GM18907 (cell line): ENCODE data around the gene CLNS1A.
"Not testable (repeated sequence)": the region's sequence is repeated elsewhere in the genome, so short reads cannot be mapped to it uniquely, and the experiment has no call there.

Experiments used
- ATAC-seq: cut with Tn5 transposase; IDR thresholded peaks from one replicate; pipeline ENCODE4 v1.9.1; 2021; ENCODE audit warnings: mild to moderate bottlenecking, moderate library complexity; ENCODE audit not compliant: unreplicated experiment

CLNS1A gene

GRCh38 chr11:77619576-77620198, 17.9 kb downstream of the CLNS1A start:
- ATAC-seq, result no peak

- ATAC-seq, result no peak
Measured at GRCh38 chr11:77617892-77618291, 19.7 kb downstream of the CLNS1A start.

DNA sequence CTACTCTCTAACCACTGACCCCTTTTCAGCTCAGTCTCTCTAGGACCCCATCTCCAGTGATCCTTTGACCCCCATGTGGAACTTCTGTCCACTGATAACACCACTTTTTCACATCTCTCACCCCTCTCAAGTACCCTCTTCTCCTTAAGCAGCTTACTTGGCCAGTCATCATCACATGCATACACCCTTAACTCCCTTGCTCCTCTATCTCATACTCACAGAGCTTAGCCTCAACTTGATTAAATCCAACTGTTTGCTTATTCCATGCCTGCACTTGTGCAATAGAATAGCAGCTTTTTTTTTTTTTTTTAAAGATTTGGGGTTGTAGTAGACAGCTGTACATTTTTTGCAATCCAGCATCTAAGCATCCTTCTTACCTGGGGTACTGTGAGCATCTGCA, 25.7 kb downstream of the CLNS1A start:
- no peak for ATAC-seq

GRCh38 chr11:77609234-77609633, 28.4 kb downstream of the CLNS1A start:
- no peak for ATAC-seq

GRCh38 chr11:77604281-77604680, 33.3 kb downstream of the CLNS1A start:
- ATAC-seq, result no peak

DNA sequence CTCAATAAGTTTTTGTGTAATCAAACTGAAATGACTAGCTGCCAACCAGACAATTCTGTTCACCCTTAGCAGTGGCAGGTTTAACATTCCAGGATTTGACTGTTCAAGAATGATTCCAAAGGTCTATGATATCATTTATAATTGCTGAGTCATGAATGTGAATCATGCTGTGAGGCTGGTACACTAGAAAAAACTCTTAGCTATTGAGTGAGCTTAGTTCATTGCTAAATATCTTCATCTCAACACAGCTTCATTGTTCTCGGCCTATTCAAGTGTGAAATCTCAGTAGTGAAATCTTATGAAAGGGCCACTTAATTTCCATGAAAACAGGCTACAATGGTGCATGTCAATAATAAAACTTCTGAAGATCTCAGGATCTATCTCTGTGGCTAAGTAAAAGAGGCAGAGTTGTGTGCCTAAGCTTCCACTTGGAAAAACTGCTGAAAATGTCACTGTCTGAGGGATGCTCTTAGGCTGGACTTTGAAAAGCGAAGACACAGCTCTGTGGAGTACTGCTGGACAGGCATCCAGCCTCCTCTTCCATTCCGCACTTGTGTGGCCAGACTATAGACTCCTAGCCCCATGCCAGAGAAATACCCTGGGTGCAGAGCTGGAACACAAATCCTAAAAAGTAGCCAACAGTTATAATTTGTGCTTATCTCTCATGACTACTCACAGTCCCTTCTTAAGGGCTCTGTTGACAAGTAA, 35.1 kb downstream of the CLNS1A start:
- ATAC-seq, result no peak

DNA sequence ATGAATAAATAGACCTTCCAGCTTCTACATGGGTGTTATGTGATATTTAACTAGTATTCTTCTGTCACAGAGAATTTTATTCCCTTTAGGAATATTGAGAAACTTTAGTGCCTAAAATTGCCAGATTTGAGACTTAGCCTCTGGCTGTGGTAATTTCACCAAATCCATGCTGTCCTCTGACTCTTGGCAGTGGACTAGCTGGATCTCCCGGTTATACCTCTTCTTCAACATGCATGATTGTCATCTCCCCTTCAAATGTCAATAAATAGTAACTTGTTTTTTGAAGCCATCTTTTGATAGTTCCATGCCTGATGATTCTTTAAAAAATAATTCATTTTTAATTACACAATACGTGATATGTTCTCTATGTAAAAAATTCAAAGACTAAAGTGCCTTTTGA, 39.4 kb downstream of the CLNS1A start:
- ATAC-seq, result no peak

DNA sequence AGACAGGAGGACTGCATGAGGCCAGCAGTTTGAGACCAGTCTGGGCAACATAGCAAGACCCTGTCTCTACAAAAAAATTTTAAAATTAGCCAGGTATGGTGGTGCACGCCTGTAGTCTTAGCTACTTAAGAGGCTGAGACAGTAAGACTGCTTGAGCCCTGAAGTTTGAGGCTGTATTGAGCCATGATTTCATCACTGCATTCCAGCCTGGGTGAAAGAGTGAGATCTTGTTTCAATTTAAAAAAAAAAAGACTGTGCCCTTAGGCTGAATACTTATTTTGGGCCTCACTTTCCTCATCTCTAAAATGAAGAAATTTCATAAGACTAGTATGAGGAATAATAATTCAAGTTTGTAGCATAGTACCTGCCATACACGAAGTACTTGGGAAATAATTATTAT, 41.0 kb downstream of the CLNS1A start:
- no peak for ATAC-seq

DNA sequence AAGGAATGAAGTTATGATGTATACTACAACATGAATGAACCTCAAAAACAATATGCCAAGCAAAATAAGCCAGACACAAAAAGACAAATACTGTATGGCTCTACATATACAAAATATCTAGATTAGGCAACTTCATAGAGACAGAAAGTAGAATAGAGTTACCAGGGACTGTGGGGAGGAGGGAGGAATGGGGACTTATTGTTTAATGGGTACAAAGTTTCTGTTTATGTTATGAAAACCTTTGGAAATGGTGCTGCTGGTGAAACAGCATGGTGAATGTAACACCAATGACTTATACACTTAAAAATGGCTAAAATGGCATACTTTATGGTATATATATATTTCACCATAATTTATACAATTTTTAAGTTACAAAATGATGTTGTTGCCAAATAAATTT, 43.7 kb downstream of the CLNS1A start:
- ATAC-seq, result no peak

DNA sequence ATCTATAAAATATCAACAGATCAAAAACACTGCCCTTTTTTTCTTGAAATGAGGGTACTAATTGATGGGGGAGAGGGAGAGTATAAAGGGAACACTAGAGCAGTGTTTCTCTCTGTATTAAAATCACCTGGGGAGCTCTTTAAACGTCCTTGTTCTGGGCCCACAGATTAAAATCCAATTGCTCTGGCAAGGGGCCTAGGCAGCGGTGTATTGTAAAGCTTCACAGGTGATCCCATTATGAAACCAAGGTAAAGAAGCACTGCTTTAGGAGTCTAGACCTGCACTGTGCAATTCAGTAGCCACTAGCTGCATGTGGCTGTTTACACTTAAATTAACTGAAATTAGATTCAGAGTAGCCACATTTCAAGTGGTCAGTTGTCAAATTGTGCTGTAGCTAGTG, 44.9 kb downstream of the CLNS1A start:
- no peak for ATAC-seq

DNA sequence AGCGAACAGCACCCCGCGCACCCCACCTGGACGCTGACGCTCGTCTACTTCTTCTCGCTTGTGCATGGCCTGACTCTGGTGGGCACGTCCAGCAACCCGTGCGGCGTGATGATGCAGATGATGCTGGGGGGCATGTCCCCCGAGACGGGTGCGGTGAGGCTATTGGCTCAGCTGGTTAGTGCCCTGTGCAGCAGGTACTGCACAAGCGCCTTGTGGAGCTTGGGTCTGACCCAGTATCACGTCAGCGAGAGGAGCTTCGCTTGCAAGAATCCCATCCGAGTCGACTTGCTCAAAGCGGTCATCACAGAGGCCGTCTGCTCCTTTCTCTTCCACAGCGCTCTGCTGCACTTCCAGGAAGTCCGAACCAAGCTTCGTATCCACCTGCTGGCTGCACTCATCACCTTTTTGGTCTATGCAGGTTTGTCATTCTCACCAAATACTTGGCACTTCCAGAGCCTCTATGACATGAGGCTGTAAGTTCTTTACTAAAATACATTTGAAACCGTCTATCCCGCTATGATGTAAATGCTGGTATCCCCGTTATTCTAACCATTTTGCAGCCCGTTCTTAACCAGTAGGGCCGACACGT, 47.3 kb downstream of the CLNS1A start:
- ATAC-seq, result peak; percentile 33

- ATAC-seq, result peak; percentile 89
Measured at GRCh38 chr11:77589521-77590193, 47.9 kb downstream of the CLNS1A start, which contains the start of gene AQP11. Gene AQP11 (plus strand): TSS chr11:77589953. CDS start chr11:77589993, 40 bp downstream.

- ATAC-seq, result peak; percentile 32
Measured at GRCh38 chr11:77589181-77589520, 48.4 kb downstream of the CLNS1A start.

DNA sequence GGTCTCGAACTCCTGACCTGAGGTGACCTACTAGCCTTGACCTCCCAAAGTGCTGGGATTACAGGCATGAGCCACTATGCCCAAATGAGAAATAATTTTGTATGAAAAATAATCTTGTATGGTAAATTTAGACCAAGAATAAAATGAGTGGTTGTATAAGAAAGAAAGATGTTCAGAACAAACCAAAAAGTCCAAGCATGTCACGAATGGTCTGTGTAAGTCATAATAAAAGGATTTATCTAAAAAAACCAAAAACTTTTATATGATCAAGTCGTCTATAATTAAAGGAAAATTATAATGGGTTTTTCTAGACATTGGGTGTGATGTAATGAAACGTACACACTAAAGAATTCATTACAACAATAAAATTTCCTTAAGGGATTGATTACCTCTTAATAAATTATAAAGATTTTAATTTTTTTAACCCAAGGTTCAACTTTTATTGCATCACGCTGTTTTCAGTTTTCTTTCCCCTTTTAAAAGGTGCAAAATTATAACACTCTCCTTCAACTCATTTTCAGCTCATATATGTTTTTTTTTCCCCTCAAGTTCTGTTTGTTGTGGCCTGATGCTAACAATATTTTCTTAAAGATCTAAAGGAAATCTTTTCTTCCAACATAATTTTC, 56.8 kb downstream of the CLNS1A start:
- no peak for ATAC-seq

DNA sequence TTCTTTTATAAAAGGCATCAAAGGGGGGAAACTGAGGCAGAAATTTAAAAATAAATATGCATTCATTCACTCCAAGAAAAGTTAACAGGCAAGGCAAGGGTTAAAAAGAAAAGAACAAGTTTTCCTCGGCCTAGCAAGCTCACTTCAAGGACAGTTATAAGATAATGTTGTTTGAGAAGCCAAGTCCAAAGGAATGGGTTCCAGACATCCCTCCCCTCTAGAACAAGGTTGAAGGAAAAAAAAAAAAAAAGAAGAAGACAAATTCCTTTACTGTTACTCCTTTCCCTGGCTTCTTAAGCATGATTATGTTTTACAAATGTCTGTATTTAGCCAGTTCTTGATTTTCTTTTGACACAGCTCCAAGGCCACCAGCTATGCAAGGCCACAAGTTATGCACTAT, 62.2 kb downstream of the CLNS1A start:
- ATAC-seq, result not testable (repeated sequence)

DNA sequence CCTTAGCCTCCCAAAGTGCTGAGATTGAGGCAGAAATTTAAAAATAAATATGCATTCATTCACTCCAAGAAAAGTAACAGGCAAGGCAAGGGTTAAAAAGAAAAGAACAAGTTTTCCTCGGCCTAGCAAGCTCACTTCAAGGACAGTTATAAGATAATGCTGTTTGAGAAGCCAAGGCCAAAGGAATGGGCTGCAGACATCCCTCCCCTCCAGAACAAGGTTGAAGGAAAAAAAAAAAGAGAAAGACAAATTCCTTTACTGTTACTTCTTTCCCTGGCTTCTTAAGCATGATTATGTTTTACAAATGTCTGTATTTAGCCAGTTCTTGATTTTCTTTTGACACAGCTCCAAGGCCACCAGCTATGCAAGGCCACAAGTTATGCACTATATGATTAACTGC, 66.7 kb downstream of the CLNS1A start:
- not testable (repeated sequence) for ATAC-seq

DNA sequence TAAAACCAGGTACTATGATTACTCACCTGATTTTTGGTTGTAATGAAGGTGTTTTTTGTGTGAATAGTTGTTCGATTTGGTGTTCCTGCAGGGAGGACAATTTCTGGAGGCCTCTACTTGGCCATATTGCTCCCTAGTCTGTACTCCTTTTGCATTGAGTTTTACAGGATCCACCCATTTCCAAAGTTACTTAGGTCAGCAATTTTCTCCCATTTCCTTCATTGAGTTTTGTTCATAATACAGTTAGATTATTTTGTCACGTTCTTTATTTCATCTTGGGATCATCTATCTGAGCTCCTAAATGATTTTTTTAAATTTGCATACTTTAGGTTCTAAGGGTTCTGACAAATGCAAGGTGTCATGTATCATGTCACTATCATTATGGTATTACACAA, 67.9 kb downstream of the CLNS1A start:
- no peak for ATAC-seq

DNA sequence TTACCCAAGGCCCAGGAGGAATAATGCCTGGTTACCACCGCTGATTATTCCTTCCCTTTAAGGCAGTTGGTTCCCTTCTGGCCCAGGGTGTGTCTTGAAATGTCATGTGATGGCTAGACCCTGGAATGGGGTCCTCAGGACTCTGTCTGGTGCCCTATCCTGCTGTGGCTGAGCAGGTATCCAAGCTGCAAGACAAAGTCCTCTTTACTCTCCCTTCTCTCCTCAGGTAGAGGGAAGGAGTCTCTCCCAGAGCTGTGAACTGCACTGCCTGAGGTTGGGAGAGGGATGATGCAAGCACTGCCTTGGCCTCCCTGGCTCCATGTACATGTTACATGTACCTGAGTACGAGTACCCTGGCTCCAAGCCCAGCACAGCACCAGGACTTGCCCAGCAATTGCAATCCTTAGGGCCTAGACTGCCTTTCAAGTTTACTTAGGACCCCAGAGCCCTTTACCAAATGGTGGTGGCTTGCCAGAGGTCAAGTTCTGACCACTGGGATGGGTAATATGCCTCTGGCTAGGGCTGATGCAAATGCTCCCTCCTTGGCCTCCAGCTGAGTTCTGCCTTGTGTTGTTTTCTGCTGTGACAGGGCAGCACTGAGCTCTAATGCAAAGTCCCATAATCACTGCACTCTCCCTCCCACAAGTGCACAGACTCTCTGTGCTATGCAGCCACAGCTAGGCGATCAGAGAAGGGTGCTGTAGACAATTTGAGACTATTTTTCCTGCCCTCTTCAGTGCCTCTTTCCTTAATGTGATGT, 68.5 kb downstream of the CLNS1A start:
- ATAC-seq, result no peak

DNA sequence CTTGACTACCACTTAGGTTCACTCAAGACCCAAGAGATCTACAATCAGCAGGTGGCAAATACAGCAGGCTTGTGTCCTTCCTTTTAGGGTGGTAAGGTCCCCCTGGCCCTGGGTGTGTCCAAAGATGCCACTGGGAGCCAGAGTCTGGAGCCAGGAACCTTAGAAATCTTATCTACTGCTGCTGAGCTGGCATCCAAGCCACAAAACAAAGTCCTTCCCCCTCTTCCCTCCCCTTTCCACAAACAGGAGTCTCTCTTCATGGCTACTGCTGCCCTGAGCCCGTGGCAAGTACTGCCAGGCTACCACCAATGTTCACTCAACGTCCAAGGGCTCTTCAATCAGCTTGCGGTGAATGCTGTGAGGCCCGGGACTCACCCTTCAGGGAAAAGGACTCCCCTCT, 69.3 kb downstream of the CLNS1A start:
- no peak for ATAC-seq
